Mesodermal cell (in vitro differentiated cells): ENCODE data around the gene ARHGAP23.
"Not testable (repeated sequence)": the region's sequence is repeated elsewhere in the genome, so short reads cannot be mapped to it uniquely, and the experiment has no call there.

Experiments used
- H3K27ac ChIP-seq: 2 replicates; pipeline ENCODE4 v1.7.0; 2013; ENCODE audit warnings: mild to moderate bottlenecking, low read depth, low read length, moderate library complexity; ENCODE audit not compliant: severe bottlenecking
- H3K36me3 ChIP-seq: 2 replicates; pipeline ENCODE4 v1.7.1; 2013; ENCODE audit warnings: mild to moderate bottlenecking, low read length, moderate library complexity; ENCODE audit not compliant: control insufficient read depth, insufficient read depth
- H3K4me1 ChIP-seq: one replicate; pipeline ENCODE4 v1.7.1; 2013; ENCODE audit warnings: mild to moderate bottlenecking, low read length; ENCODE audit not compliant: insufficient read depth, control insufficient read depth, poor library complexity, severe bottlenecking
- H3K4me3 ChIP-seq: 2 replicates; pipeline ENCODE4 v1.7.0; 2013; ENCODE audit warnings: low read length, control low read depth, mild to moderate bottlenecking; ENCODE audit not compliant: insufficient read depth, poor library complexity, severe bottlenecking; ENCODE audit errors: extremely low read depth
- H3K9me3 ChIP-seq: 2 replicates; pipeline ENCODE4 v1.7.1; 2013; ENCODE audit warnings: mild to moderate bottlenecking, low read length, moderate library complexity; ENCODE audit not compliant: control insufficient read depth
- WGBS, 2 experiments: methylation state at CpG; one replicate each; pipeline ENCODE4 v1.1.5; 2013; ENCODE audit warnings: missing lambda C conversion rate in 2 of 2; ENCODE audit not compliant: insufficient coverage in 2 of 2; 5-methylcytosine and 5-hydroxymethylcytosine counted together

The ARHGAP23 gene

DNA sequence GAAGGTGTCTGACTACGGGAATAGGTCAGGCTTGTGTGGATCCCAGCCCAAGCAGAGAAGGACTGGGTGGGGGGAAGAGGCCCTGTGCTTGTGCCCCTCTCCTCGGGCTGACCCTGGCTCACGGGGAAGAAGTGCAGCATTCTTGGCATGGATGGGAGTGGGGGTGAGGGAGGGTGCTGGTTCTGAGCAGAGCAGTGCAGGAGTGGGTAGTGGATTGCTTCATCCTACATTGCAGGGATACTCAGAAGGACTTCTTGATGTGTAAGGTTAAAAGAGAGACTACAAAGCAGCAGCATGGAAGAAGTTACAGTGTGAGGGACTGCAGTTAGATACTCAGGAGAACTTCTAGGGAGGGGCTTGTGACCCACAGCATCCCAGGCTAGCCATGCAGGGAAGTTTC, 2.1 kb downstream of the ARHGAP23 start:
- Histone ChIP-seq H3K36me3 (peaks cover 14% of the 10 kb centered on the region), H3K9me3 (no peaks in the 10 kb centered on the region), H3K4me1 (peaks cover 32% of the 10 kb centered on the region), H3K27ac (no peak overlapping the region), H3K4me3 (no peak overlapping the region)
- 72 to 83% methylated on average over 2 to 3 of the region's 3 CpGs for WGBS, 2 experiments

GRCh38 chr17:38430822-38431221, 2.6 kb downstream of the ARHGAP23 start:
- no peaks in the 10 kb centered on the region for H3K9me3 ChIP-seq
- 89 to 90% methylated on average over 2 of the region's 2 CpGs for WGBS, 2 experiments
- no peak overlapping the region for H3K27ac ChIP-seq
- peaks cover 14% of the 10 kb centered on the region for H3K36me3 ChIP-seq
- H3K4me1 ChIP-seq: peaks cover 29% of the 10 kb centered on the region
- H3K4me3 ChIP-seq: no peak overlapping the region

DNA sequence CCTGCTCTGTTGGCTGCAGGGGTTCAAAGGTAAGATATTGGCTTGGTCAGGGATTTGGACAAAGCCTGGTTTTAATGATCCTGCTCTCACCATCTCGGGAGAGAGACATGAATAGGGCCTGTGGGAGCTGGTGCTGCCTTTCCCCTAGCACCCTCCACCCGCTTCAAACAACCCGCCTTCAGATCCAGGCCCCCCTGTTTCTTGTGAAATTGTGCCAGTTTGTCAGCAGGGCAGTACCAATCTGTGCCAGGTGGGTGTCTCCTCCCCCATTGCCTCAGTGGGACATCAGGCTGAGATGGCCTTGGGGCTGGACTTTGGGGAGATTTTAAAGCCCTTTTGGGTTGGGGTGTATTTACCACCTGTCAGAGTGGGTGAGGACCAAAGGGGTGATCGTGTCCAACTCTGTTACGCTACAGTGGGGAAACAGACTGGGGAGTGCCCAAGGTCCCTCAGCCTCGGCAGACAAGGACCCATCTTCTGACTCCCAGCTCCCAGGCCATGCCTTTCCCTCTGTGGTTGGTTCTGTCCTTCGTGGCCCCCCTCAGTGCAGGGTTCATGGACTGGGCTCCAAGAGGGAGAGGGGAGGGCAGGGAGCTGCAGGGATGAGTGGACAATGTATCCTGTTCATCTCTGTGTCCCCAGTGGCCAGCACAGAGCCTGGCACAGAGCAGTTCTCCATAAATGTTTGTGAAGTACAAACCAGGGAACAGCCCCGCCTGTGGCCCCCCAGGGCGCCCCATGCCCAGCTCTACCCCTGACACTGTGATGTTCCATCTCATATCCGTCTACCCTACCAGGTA, 3.3 kb downstream of the ARHGAP23 start:
- no peak overlapping the region for H3K27ac ChIP-seq
- H3K4me1 ChIP-seq: peaks cover 24% of the 10 kb centered on the region
- no peak overlapping the region for H3K4me3 ChIP-seq
- WGBS, 2 experiments: 87 to 94% methylated on average over 6 to 7 of the region's 10 CpGs
- peaks cover 14% of the 10 kb centered on the region for H3K36me3 ChIP-seq
- no peaks in the 10 kb centered on the region for H3K9me3 ChIP-seq

DNA sequence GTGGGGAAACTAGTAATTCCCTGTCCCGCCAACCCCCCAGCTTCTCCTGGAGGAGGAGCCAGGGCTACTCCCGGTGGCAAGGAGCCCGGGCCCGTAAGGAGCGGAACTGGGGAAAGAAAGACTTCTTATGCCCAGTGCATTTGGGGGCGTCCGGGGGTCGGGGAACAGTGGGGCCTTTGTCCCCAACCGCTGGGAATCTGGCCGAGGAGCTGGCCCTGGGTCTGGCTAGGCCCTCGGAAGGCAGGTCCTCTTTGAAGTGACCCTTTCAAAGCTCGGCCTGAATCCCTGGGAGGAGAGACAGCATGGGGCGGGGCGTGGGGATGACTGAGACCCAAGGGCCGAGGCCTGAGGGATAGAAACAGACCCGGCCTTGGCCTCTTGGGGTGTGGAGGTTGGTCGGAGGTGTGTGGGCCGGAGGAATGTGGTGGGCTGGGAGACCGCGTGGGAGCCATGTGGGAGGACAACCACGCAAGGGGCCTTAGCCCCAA, 6.0 kb downstream of the ARHGAP23 start:
- WGBS, 2 experiments: 81 to 91% methylated on average over 15 to 19 of the region's 21 CpGs
- Histone ChIP-seq H3K36me3 (peaks cover 14% of the 10 kb centered on the region), H3K4me3 (no peak overlapping the region), H3K4me1 (peaks cover 11% of the 10 kb centered on the region), H3K27ac (no peak overlapping the region), H3K9me3 (no peaks in the 10 kb centered on the region)

DNA sequence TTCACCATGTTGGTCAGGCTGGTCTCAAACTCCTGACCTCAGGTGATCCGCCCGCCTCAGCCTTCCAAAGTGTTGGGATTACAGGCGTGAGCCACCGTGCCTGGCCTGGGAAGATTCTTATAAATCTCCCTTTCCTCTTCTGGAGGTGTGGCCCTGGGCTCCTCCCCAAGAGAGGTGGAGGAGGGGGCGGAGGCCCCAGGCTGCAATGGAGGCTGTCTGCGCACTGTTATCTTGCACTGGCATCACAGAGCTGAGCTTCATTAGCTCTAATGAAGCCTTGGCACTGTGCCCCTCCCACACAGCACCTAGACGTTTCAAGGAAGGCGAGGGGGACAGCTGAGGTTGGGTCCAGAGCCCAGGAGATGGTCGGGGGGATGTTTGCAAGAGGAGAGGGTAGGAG, 7.5 kb downstream of the ARHGAP23 start:
- H3K9me3 ChIP-seq: no peaks in the 10 kb centered on the region
- H3K4me3 ChIP-seq: no peak overlapping the region
- H3K4me1 ChIP-seq: peaks cover 6% of the 10 kb centered on the region
- H3K36me3 ChIP-seq: peaks cover 13% of the 10 kb centered on the region
- no peak overlapping the region for H3K27ac ChIP-seq
- 54 to 93% methylated on average over 3 of the region's 9 CpGs for WGBS, 2 experiments

DNA sequence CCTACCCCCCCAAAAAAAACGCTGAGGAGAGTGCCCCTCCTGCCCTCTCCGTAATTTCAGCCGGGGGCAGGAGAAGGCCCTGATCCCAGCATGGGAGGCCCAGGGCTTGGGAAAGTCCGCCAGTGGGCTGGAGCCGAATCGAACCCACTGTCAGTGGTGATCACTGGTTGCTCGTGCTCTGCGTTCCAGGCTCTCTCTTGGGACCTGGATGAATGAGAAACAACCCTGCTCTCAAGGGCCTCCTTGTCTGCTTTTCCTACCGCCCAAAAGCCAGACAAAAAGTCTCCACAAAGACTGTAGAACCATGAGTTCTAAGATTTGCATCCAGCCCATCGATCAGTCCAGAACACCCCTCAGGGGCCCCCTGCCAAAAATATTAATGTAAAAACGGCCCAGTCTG, 8.1 kb downstream of the ARHGAP23 start:
- Histone ChIP-seq H3K27ac (no peak overlapping the region), H3K4me1 (peaks cover 10% of the 10 kb centered on the region), H3K9me3 (no peaks in the 10 kb centered on the region), H3K4me3 (no peak overlapping the region), H3K36me3 (peaks cover 7% of the 10 kb centered on the region)
- WGBS, 2 experiments: 83 to 86% methylated on average over 10 of the region's 11 CpGs

DNA sequence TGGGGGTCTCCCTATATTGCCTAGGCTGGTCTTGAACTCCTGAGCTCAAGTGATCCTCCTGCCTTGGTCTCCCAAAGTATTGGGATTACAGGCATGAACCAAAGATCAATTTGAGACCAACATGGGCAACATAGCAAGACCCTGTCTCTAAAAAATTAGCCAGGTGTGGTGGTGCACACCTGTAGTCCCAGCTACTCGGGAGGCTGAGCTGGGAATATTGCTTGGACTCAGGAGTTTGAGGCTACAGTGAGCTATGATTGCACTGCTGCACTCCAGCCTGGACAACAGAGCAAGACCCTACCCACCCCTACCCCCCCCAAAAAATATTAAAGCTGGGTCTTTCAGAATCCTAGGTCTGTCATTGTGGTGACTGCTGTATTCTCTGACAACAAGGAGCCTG, 9.0 kb downstream of the ARHGAP23 start:
- WGBS, 2 experiments: 91% methylated on average over 1 of the region's 1 CpG; no CpG with 5 or more reads in 1 of the 2 experiments
- H3K9me3 ChIP-seq, H3K27ac ChIP-seq, H3K4me3 ChIP-seq, H3K4me1 ChIP-seq, H3K36me3 ChIP-seq: not testable (repeated sequence)

GRCh38 chr17:38439436-38439835, 11.2 kb downstream of the ARHGAP23 start:
- Histone ChIP-seq H3K9me3 (no peaks in the 10 kb centered on the region), H3K27ac (no peak overlapping the region), H3K4me1 (peaks cover 10% of the 10 kb centered on the region), H3K36me3 (no peaks in the 10 kb centered on the region), H3K4me3 (no peak overlapping the region)
- WGBS, 2 experiments: 80% methylated on average over 1 of the region's 5 CpGs; no CpG with 5 or more reads in 1 of the 2 experiments

GRCh38 chr17:38440614-38441397, 12.5 kb downstream of the ARHGAP23 start:
- Histone ChIP-seq H3K36me3 (no peaks in the 10 kb centered on the region), H3K27ac (no peak overlapping the region), H3K4me3 (no peak overlapping the region), H3K4me1 (peaks cover 10% of the 10 kb centered on the region), H3K9me3 (no peaks in the 10 kb centered on the region)
- 66 to 71% methylated on average over 14 to 16 of the region's 16 CpGs for WGBS, 2 experiments

DNA sequence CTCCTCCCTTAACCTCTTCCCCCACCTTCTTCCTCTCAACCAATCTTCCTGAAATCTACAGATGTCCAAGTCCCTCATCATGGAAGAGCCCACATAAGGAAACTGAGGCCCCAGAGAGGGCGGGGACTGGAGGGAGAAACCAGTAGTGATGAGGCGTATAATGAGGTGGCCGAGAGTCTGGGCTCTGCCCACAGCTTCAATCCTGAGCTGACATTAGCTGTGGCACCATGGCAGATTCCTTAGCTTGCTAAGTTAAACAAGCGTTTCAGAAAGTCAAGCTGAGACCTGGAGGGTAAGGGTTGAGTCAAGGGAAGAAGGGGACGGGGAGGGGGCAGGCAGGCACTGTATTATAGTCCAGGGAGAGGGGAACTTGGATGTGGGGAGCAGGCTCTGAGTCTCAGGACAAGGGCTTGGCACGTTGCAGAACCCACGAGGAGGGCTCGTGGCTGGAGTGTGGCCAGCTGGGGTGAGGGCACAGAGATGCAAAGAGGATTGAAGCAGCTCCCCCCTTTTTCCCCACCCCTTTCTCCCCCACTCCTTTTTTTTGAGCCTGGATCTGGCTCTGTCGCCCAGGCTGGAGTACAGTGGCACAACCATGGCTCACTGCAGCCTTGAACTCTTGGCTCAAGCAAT, 13.3 kb downstream of the ARHGAP23 start:
- Histone ChIP-seq H3K4me1 (peaks cover 10% of the 10 kb centered on the region), H3K27ac (no peak overlapping the region), H3K9me3 (no peaks in the 10 kb centered on the region), H3K4me3 (no peak overlapping the region), H3K36me3 (peaks cover 1% of the 10 kb centered on the region)
- WGBS, 2 experiments: 82 to 85% methylated on average over 6 of the region's 9 CpGs
